Endothelial cell of umbilical vein (primary cell): ENCODE results near the gene NR1I3. TPM values are rescaled to one million over a fixed set of nuclear protein-coding genes. Genes with fewer than 3 reads are reported as not detected.

Source experiments
- BruUV-seq: library from RNA; stranded (reverse); fragments of 400-500 nt; replicated peaks from 2 replicates; lab custom pipeline; 2021; lab: Mats Ljungman, UMichigan
- CTCF ChIA-PET: fragments of 300-600, 350-600 bp; sonication (Branson Sonifier 250); formaldehyde crosslinking; loops from one replicate; lab custom pipeline; 2021; ENCODE audit warnings: antibody characterized with exemption, inconsistent platforms; lab: Charles Lee
- POLR2A ChIA-PET: fragments of 300-600, 350-600 bp; sonication (Branson Sonifier 250); formaldehyde crosslinking; loops from one replicate; lab custom pipeline; 2021; ENCODE audit warnings: antibody characterized with exemption, inconsistent platforms; lab: Charles Lee
- DNase-seq: peaks from one replicate; pipeline ENCODE4 v3.0.0-alpha.2; 2011; ENCODE audit warnings: low read depth, low spot score
- FAIRE-seq: peaks from 2 replicates; lab custom pipeline; 2011; peaks lifted over from hg19 to GRCh38; lab: Jason Lieb, UNC
- H2AFZ ChIP-seq: 2 replicates; pipeline ENCODE4 v1.6.0; 2012; ENCODE audit warnings: low read depth, low read length, control low read depth, inconsistent platforms
- H3K27ac ChIP-seq: 2 replicates; pipeline ENCODE4 v1.5.1; 2011; ENCODE audit warnings: low read depth, mild to moderate bottlenecking, control low read depth, low read length, moderate library complexity; ENCODE audit not compliant: insufficient read depth
- H3K27me3 ChIP-seq, 2 experiments: 2 replicates each; pipeline versions ENCODE4 v1.6.0 to v1.6.1; 2011; ENCODE audit warnings: low read length in 2 of 2, mixed read lengths in 1 of 2; ENCODE audit not compliant: control insufficient read depth in 2 of 2, insufficient read depth in 2 of 2
- H3K36me3 ChIP-seq, 2 experiments: 2 replicates in 1 of 2; 3 replicates in 1 of 2; pipeline ENCODE4 v1.5.1; 2011; ENCODE audit warnings: low read length in 2 of 2, mild to moderate bottlenecking in 1 of 2, moderate library complexity in 1 of 2; ENCODE audit not compliant: control insufficient read depth in 2 of 2, insufficient read depth in 2 of 2; ENCODE audit errors: extremely low read depth in 1 of 2
- H3K4me1 ChIP-seq: 3 replicates; pipeline ENCODE4 v1.5.1; 2011; ENCODE audit warnings: mild to moderate bottlenecking, low read length; ENCODE audit not compliant: control insufficient read depth, insufficient read depth; ENCODE audit errors: extremely low read depth
- H3K4me2 ChIP-seq: 2 replicates; pipeline ENCODE4 v1.6.1; 2011; ENCODE audit warnings: low read length, control low read depth, mixed read lengths; ENCODE audit not compliant: insufficient read depth
- H3K4me3 ChIP-seq, 3 experiments: fragments of 200-600 bp in 1 of 3; sonication (generic), shearing (Covaris generic) in 1 of 3; replicated peaks in 1 of 3; 2 replicates each; pipeline ENCODE4 v1.5.1; 2011 to 2016; ENCODE audit warnings: control low read depth in 3 of 3, low read length in 3 of 3, mild to moderate bottlenecking in 2 of 3, inconsistent platforms in 1 of 3, low read depth in 1 of 3, moderate library complexity in 1 of 3; ENCODE audit not compliant: insufficient read depth in 1 of 3
- H3K79me2 ChIP-seq: 2 replicates; pipeline ENCODE4 v1.6.0; 2012; ENCODE audit warnings: low read length, inconsistent platforms; ENCODE audit not compliant: control insufficient read depth, insufficient read depth
- H3K9ac ChIP-seq: replicated peaks from 2 replicates; pipeline ENCODE3; 2011; ENCODE audit warnings: low read length, control low read depth; ENCODE audit not compliant: insufficient read depth; ENCODE audit errors: extremely low read depth
- H3K9me1 ChIP-seq: replicated peaks from 3 replicates; pipeline ENCODE4 v1.6.0; 2011; ENCODE audit warnings: mild to moderate bottlenecking, low read length; ENCODE audit not compliant: control insufficient read depth, insufficient read depth; ENCODE audit errors: extremely low read depth
- H3K9me3 ChIP-seq: replicated peaks from 2 replicates; pipeline ENCODE4 v1.5.1; 2012; ENCODE audit warnings: low read length, inconsistent platforms; ENCODE audit not compliant: control insufficient read depth, insufficient read depth
- H4K20me1 ChIP-seq: replicated peaks from 2 replicates; pipeline ENCODE3; 2011; ENCODE audit warnings: mild to moderate bottlenecking, low read length; ENCODE audit not compliant: control insufficient read depth, insufficient read depth; ENCODE audit errors: extremely low read depth
- EZH2 ChIP-seq: IDR thresholded peaks from 2 replicates; pipeline ENCODE4 v1.6.1; 2012; ENCODE audit warnings: borderline replicate concordance, low read depth, mild to moderate bottlenecking, moderate library complexity, low read length, inconsistent platforms; ENCODE audit not compliant: severe bottlenecking
- FOS ChIP-seq: IDR thresholded peaks from 2 replicates; pipeline ENCODE4 v1.6.1; 2011; ENCODE audit warnings: mild to moderate bottlenecking, low read length, moderate library complexity, borderline replicate concordance; ENCODE audit not compliant: insufficient read depth
- GATA2 ChIP-seq: IDR thresholded peaks from 2 replicates; pipeline ENCODE4 v1.7.0; 2011; ENCODE audit warnings: low read depth, mild to moderate bottlenecking, moderate library complexity, mixed read lengths, low read length; ENCODE audit not compliant: insufficient read length, insufficient read depth
- JUN ChIP-seq: IDR thresholded peaks from 2 replicates; pipeline ENCODE4 v1.6.1; 2011; ENCODE audit warnings: borderline replicate concordance, low read depth; ENCODE audit not compliant: insufficient read length, insufficient read depth
- MYC ChIP-seq: IDR thresholded peaks from one replicate; pipeline ENCODE4 v1.6.1; 2011; ENCODE audit warnings: mild to moderate bottlenecking, low read depth, low read length
- POLR2A ChIP-seq: IDR thresholded peaks from 2 replicates; pipeline ENCODE4 v1.6.1; 2012; ENCODE audit warnings: low read depth, mild to moderate bottlenecking, control low read depth, low read length
- POLR2AphosphoS5 ChIP-seq: IDR thresholded peaks from 2 replicates; pipeline ENCODE4 v1.6.1; 2012; ENCODE audit warnings: low read depth, mild to moderate bottlenecking, control low read depth, low read length, moderate library complexity; ENCODE audit not compliant: insufficient read depth
- dilution Hi-C: fragments of 300-500 bp; cut with MboI; formaldehyde crosslinking; loops from one replicate; pipeline ENCODE4 v1.15.0; 2019; ENCODE audit warnings: low sequenced_read_pairs; ENCODE audit not compliant: extremely low pct_ligation_motif_present
- intact Hi-C: fragments of 100-400 bp; cut with micrococcal nuclease; formaldehyde crosslinking; loops from one replicate; pipeline ENCODE4 v1.10.0; 2022
- polyA plus RNA-seq, 4 experiments: library from polyadenylated mRNA; depleted of rRNA in 3 of 4; stranded (reverse) in 3 of 4; unstranded in 1 of 4; fragments of >200 nt; gene quantifications; 2 replicates each; pipeline versions ENCODE4 v1.2.1 to v1.2.3, GENCODE V29; 2011 to 2012; ENCODE audit warnings: missing spikeins in 1 of 4
- total RNA-seq: library from RNA; stranded (reverse); gene quantifications from 2 replicates; pipeline ENCODE4 v1.2.3, GENCODE V29; 2021
- TF ChIP-seq, protein P1 (sequence below): IDR thresholded peaks from 2 replicates; pipeline ENCODE4 v1.6.1; 2011; ENCODE audit not compliant: insufficient read depth, insufficient read length
- TF ChIP-seq, protein P2 (sequence below), 2 donors: IDR thresholded peaks; 1 replicate in 1 of 2; 2 replicates in 1 of 2; pipeline ENCODE4 v1.5.1; 2011; ENCODE audit warnings: low read length in 2 of 2, mild to moderate bottlenecking in 2 of 2, moderate library complexity in 2 of 2, control low read depth in 1 of 2, inconsistent platforms in 1 of 2, low read depth in 1 of 2; ENCODE audit not compliant: insufficient read depth in 1 of 2; ENCODE audit errors: extremely low read depth in 1 of 2

Gene NR1I3
- total and polyA plus RNA-seq, 2 donors (not counting 3 experiments of a cell fraction or from before 2014, with no cell fraction given) = not detected

DNA sequence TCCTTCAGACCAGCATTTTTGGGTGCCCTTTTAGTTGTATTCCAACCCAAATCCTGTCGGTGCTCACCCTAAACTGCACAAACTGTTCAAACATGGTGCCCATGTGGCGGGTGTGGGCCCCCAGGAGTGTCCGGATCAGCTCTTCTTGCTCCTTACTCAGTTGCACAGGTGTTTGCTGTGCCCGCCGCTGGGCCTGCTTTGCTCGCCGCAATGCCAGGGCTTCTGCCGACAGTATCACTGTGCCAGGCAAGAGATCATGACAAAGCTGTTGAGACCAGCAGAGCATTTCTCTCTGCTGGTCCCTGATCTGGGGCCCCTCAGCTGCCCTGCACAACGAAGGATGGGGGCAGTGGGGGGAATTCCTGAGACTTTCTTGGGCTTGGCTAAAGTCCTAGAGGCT is 4.9 kb downstream of the NR1I3 start:
- no peak for FAIRE-seq
- dilution Hi-C loops = no loop called here
- DNase-seq = no peak
- intact Hi-C loops = no loop called here
- Histone ChIP-seq H3K9me3 (no peaks in the 10 kb centered on the region), H3K36me3 (peaks cover 10% of the 10 kb centered on the region in 2 experiments), H3K27me3 (peaks cover 1 to 3% of the 10 kb centered on the region in 2 experiments), H3K27ac (no peak overlapping the region), H3K4me1 (peaks cover under 1% of the 10 kb centered on the region), H4K20me1 (no peaks in the 10 kb centered on the region), H3K79me2 (no peaks in the 10 kb centered on the region), H3K9ac (no peak overlapping the region), H3K9me1 (no peaks in the 10 kb centered on the region), H2AFZ (no peak overlapping the region), H3K4me3 (no peak overlapping the region), H3K4me2 (no peak overlapping the region)
- no peak for TF ChIP-seq POLR2A
- TF ChIP-seq FOS = no peak
- no peak for TF ChIP-seq GATA2
- TF ChIP-seq EZH2 = no peak
- TF ChIP-seq, protein P1, sequence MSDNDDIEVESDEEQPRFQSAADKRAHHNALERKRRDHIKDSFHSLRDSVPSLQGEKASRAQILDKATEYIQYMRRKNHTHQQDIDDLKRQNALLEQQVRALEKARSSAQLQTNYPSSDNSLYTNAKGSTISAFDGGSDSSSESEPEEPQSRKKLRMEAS = no peak
- no peak for TF ChIP-seq POLR2AphosphoS5
- TF ChIP-seq JUN = no peak
- TF ChIP-seq, protein P2, sequence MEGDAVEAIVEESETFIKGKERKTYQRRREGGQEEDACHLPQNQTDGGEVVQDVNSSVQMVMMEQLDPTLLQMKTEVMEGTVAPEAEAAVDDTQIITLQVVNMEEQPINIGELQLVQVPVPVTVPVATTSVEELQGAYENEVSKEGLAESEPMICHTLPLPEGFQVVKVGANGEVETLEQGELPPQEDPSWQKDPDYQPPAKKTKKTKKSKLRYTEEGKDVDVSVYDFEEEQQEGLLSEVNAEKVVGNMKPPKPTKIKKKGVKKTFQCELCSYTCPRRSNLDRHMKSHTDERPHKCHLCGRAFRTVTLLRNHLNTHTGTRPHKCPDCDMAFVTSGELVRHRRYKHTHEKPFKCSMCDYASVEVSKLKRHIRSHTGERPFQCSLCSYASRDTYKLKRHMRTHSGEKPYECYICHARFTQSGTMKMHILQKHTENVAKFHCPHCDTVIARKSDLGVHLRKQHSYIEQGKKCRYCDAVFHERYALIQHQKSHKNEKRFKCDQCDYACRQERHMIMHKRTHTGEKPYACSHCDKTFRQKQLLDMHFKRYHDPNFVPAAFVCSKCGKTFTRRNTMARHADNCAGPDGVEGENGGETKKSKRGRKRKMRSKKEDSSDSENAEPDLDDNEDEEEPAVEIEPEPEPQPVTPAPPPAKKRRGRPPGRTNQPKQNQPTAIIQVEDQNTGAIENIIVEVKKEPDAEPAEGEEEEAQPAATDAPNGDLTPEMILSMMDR (IDR thresholded peaks at IDR 0.05; ENCODE audit: extremely low read depth in 1 of 2, insufficient read depth in 1 of 2, low read depth in 1 of 2, low read length in 2 of 2) = no peak
- TF ChIP-seq MYC = no peak
- ChIA-PET POLR2A (no interaction called here), CTCF (interaction anchor here (1.9 to 4.5 kb wide), 2 partner anchors 58 to 141 kb away, joined by 6 to 39 read pairs; no protein-coding TSS in a partner anchor)
- no TSS peak for BruUV-seq
